GM23248 (cell line): ENCODE results near the gene TATDN3. TPM values are rescaled to one million over a fixed set of nuclear protein-coding genes. Genes with fewer than 3 reads are reported as not detected.
"Not testable (repeated sequence)": the region's sequence is repeated elsewhere in the genome, so short reads cannot be mapped to it uniquely, and the experiment has no call there.

Experiments used
- DNase-seq: peaks from one replicate; pipeline ENCODE4 v3.0.0-alpha.2; 2015
- H2AFZ ChIP-seq: fragments of 200-600 bp; sonication (generic); 2 replicates; pipeline ENCODE4 v1.6.1; 2016; ENCODE audit warnings: antibody characterized with exemption
- H3F3A ChIP-seq: fragments of 200-600 bp; sonication (generic); 2 replicates; pipeline ENCODE4 v1.6.1; 2016; ENCODE audit warnings: mild to moderate bottlenecking, antibody characterized with exemption, mixed run types; ENCODE audit not compliant: insufficient read depth
- H3K27ac ChIP-seq: fragments of 200-600 bp; sonication (generic); 2 replicates; pipeline ENCODE4 v1.5.1; 2016; ENCODE audit warnings: mild to moderate bottlenecking
- H3K27me3 ChIP-seq: fragments of 200-600 bp; sonication (generic); replicated peaks from 2 replicates; pipeline ENCODE4 v1.6.1; 2016; ENCODE audit warnings: mild to moderate bottlenecking; ENCODE audit not compliant: insufficient read depth
- H3K36me3 ChIP-seq: fragments of 200-600 bp; sonication (generic); 2 replicates; pipeline ENCODE4 v1.6.1; 2016; ENCODE audit warnings: low read depth, mild to moderate bottlenecking
- H3K4me1 ChIP-seq: fragments of 200-600 bp; sonication (generic); 2 replicates; pipeline ENCODE4 v1.6.1; 2016; ENCODE audit warnings: mild to moderate bottlenecking; ENCODE audit not compliant: insufficient read depth
- H3K4me2 ChIP-seq: fragments of 200-600 bp; sonication (generic); one replicate; pipeline ENCODE4 v1.6.1; 2016; ENCODE audit warnings: mild to moderate bottlenecking; ENCODE audit not compliant: unreplicated experiment
- H3K4me3 ChIP-seq: fragments of 200-600 bp; sonication (generic); 2 replicates; pipeline ENCODE4 v1.5.1; 2016; ENCODE audit warnings: mild to moderate bottlenecking
- H3K79me2 ChIP-seq: fragments of 200-600 bp; sonication (generic); 2 replicates; pipeline ENCODE4 v1.6.1; 2016; ENCODE audit warnings: mild to moderate bottlenecking; ENCODE audit not compliant: insufficient read depth
- H3K9ac ChIP-seq: fragments of 200-600 bp; sonication (generic); 2 replicates; pipeline ENCODE4 v1.6.1; 2016; ENCODE audit warnings: mild to moderate bottlenecking
- H3K9me2 ChIP-seq: fragments of 200-600 bp; sonication (generic); 2 replicates; pipeline ENCODE4 v1.6.1; 2016; ENCODE audit warnings: mixed run types, mild to moderate bottlenecking, moderate library complexity; ENCODE audit not compliant: insufficient read depth
- H3K9me3 ChIP-seq: fragments of 200-600 bp; sonication (generic); one replicate; pipeline ENCODE4 v1.6.1; 2017; ENCODE audit warnings: low read depth
- H4K20me1 ChIP-seq: fragments of 200-600 bp; sonication (generic); 2 replicates; pipeline ENCODE4 v1.6.0; 2016; ENCODE audit not compliant: insufficient read depth
- EZH2 ChIP-seq: fragments of 200-600 bp; sonication (generic); IDR thresholded peaks from 2 replicates; pipeline ENCODE4 v1.6.1; 2018; ENCODE audit warnings: antibody characterized with exemption, mild to moderate bottlenecking; ENCODE audit not compliant: insufficient read depth, poor library complexity, severe bottlenecking
- EZH2phosphoT487 ChIP-seq: fragments of 200-600 bp; sonication (generic); IDR thresholded peaks from 2 replicates; pipeline ENCODE4 v1.6.1; 2018; ENCODE audit warnings: antibody characterized with exemption, moderate library complexity, mild to moderate bottlenecking, low read depth; ENCODE audit not compliant: insufficient read depth
- WGBS, 2 experiments: methylation state at CpG; one replicate each; pipeline ENCODE4 v1.1.6; 2015 to 2017; ENCODE audit warnings: low lambda C conversion rate in 2 of 2, low coverage in 1 of 2; ENCODE audit errors: missing lambda C conversion rate in 2 of 2; 5-methylcytosine and 5-hydroxymethylcytosine counted together
- in situ Hi-C: fragments of 300-500 bp; cut with MboI; formaldehyde crosslinking; loops from 2 replicates; pipeline ENCODE4 v1.15.0; 2020
- polyA plus RNA-seq: library from polyadenylated mRNA; unstranded; fragments of >200 nt; fragmentation: Nextera tagmentation; extraction: Ambion mirVana; gene quantifications from 2 replicates; pipeline ENCODE4 v1.2.1, GENCODE V29; 2016
- total RNA-seq: library from RNA; depleted of rRNA; stranded (reverse); fragments of >200 nt; shearing (Covaris generic); gene quantifications from 2 replicates; pipeline ENCODE4 v1.2.3, GENCODE V29; 2014

TATDN3 gene
- total and polyA plus RNA-seq, 2 experiments from 2014 or later = 12.4 to 14.9 TPM

DNA sequence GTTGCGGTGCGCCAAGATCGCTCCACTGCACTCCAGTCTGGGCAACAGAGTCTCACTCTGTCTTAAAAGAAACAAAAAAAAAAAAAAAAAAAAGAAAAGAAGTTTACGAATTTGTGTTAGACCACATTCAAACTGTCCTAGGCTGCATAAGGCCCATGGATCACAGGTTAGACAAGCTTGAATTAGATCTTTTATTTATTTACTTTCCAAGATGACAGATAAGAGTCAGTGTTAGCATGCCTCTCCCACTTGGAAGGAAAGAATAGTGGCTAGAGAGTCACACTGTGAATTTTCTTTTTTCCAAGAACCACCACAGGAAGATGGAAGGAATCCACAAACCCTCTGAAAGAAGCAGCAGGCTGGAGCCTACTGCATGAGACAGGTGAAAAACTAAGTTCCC, 29.5 kb upstream of the TATDN3 start:
- Histone ChIP-seq H2AFZ (no peak overlapping the region), H3F3A (no peaks in the 10 kb centered on the region)
- WGBS, 2 experiments = 97 to 100% methylated on average over 4 of the region's 4 CpGs

GRCh38 chr1:212762839-212763238, 28.9 kb upstream of the TATDN3 start:
- no peaks in the 10 kb centered on the region for H3K27me3 ChIP-seq
- no peaks in the 10 kb centered on the region for H3K9me3 ChIP-seq
- no peak overlapping the region for H3K27ac ChIP-seq
- H3K9ac ChIP-seq = no peak overlapping the region
- no peaks in the 10 kb centered on the region for H3K9me2 ChIP-seq
- H3K36me3 ChIP-seq = no peaks in the 10 kb centered on the region
- no peak for TF ChIP-seq EZH2phosphoT487
- TF ChIP-seq EZH2 = no peak
- in situ Hi-C loops = loop anchor here (10.0 kb wide), 1 partner anchor 288 kb away; no protein-coding TSS in a partner anchor
- H3K4me3 ChIP-seq = no peak overlapping the region
- H3K4me2 ChIP-seq = no peak overlapping the region
- H3K4me1 ChIP-seq = no peaks in the 10 kb centered on the region
- 96 to 98% methylated on average over 9 of the region's 9 CpGs for WGBS, 2 experiments
- DNase-seq = no peak
- no peaks in the 10 kb centered on the region for H4K20me1 ChIP-seq
- H2AFZ ChIP-seq = no peak overlapping the region
- H3K79me2 ChIP-seq = peaks cover 8% of the 10 kb centered on the region
- H3F3A ChIP-seq = no peaks in the 10 kb centered on the region

More for the DNA sequence above, 29.5 kb upstream of the TATDN3 start:
- no peak overlapping the region for H3K9ac ChIP-seq
- H3K79me2 ChIP-seq = peaks cover 8% of the 10 kb centered on the region
- no peaks in the 10 kb centered on the region for H3K9me2 ChIP-seq
- in situ Hi-C loops = loop anchor here (10.0 kb wide), 1 partner anchor 287 kb away; no protein-coding TSS in a partner anchor
- no peaks in the 10 kb centered on the region for H4K20me1 ChIP-seq
- H3K36me3 ChIP-seq = no peaks in the 10 kb centered on the region
- no peaks in the 10 kb centered on the region for H3K9me3 ChIP-seq
- H3K4me1 ChIP-seq = no peaks in the 10 kb centered on the region
- DNase-seq = no peak
- H3K4me3 ChIP-seq = no peak overlapping the region
- H3K4me2 ChIP-seq = no peak overlapping the region
- H3K27me3 ChIP-seq = no peaks in the 10 kb centered on the region
- no peak overlapping the region for H3K27ac ChIP-seq
- TF ChIP-seq EZH2phosphoT487 = no peak
- no peak for TF ChIP-seq EZH2

GRCh38 chr1:212764718-212765281, 26.9 kb upstream of the TATDN3 start:
- H3F3A ChIP-seq, DNase-seq, H3K4me2 ChIP-seq, H3K4me3 ChIP-seq, H3K27ac ChIP-seq, H3K4me1 ChIP-seq, H2AFZ ChIP-seq, H3K27me3 ChIP-seq, H3K9ac ChIP-seq, H3K9me2 ChIP-seq, H3K36me3 ChIP-seq, H3K9me3 ChIP-seq, H4K20me1 ChIP-seq: not testable (repeated sequence)
- in situ Hi-C loops = loop anchor here (10.0 kb wide), 1 partner anchor 290 kb away; no protein-coding TSS in a partner anchor
- 94 to 100% methylated on average over 1 of the region's 1 CpG for WGBS, 2 experiments
- peaks cover 15% of the 10 kb centered on the region for H3K79me2 ChIP-seq

- not testable (repeated sequence) for H3K9me3 ChIP-seq, H3K36me3 ChIP-seq, H2AFZ ChIP-seq, H4K20me1 ChIP-seq, H3K27me3 ChIP-seq, H3K4me2 ChIP-seq, H3F3A ChIP-seq, H3K4me1 ChIP-seq, H3K9me2 ChIP-seq, H3K4me3 ChIP-seq, H3K9ac ChIP-seq, H3K27ac ChIP-seq, DNase-seq
- WGBS, 2 experiments = 45 to 48% methylated on average over 2 of the region's 2 CpGs
- in situ Hi-C loops = loop anchor here (10.0 kb wide), 1 partner anchor 292 kb away; no protein-coding TSS in a partner anchor
- peaks cover 13% of the 10 kb centered on the region for H3K79me2 ChIP-seq
These were observed 24.9 kb upstream of the TATDN3 start for GRCh38 chr1:212766825-212767224.
